ENCODE data around the gene LRRC71.

The LRRC71 gene

GRCh38 chr1:156892190-156893047, 28.0 kb upstream of the LRRC71 start:
- Histone ChIP-seq H3K27me3 (ENCODE audit: control insufficient read depth in 2 of 2, insufficient read depth in 2 of 2, low read length in 2 of 2) (peaks cover 19 to 26% of the 10 kb centered on the region in 2 donors), H3K4me1 (ENCODE audit: control insufficient read depth in 2 of 2, insufficient read depth in 2 of 2, low read length in 2 of 2) (no peaks in the 10 kb centered on the region), H3K4me3 (ENCODE audit: low read length in 2 of 2) (peak overlapping the region; percentile 32 to 41), H3K36me3 (ENCODE audit: control insufficient read depth in 2 of 2, insufficient read depth in 2 of 2, low read length in 2 of 2) (no peaks in the 10 kb centered on the region), H3K9ac (ENCODE audit: low read depth in 1 of 2, low read length in 2 of 2) (no peak overlapping the region), H3K27ac (ENCODE audit: low read depth in 2 of 2, low read length in 2 of 2) (no peak overlapping the region), H3K9me3 (ENCODE audit: control insufficient read depth in 2 of 2, low read length in 2 of 2) (no peaks in the 10 kb centered on the region)

DNA sequence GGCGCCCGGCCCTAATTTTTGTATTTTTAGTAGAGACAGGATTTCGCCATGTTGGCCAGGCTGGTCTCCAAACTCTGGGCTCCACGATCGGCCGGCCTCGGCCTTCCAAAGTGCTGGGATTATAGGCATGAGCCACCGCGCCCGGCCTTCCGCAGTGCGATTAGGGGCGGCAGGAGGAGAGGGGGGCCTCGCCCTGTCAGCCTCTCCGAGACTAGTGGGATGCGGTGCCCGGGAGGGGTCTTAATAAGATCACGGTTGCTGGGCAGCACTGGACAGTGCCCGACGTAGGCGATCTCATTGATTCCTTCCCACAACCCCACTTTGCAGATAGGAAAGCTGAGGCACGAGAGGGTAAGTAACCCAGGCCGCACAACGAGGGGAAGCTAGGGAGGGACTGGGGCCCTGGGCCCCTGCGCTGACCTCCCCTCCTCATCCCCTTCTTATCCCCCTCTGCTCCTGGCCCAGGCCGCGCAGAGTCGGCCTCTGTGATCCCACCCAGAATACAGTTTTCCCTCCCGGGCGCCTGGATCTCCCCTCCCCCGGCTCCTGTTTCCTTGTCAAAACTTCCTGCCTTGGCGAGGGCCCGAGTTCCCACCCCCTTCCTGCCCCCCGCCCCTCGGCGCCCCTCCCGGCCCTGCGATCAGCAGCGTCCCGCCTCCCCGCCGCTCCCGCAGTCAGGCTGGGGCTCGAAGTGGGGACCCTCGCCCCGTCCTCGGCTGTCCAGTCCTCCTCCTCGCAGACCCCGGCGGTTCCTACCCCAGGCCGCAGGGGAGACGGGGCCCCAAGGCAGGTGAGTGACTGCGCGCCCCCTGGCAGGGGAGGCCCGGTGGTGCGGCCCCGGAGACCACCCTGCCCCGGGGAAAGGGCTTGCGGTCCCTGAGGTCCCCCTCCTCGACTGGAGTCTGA, 27.1 kb upstream of the LRRC71 start, which contains the start of gene PEAR1:
Gene PEAR1, plus strand, starts transcription at position 671 of the 906 bp plus-strand sequence. CDS start 10,209 bp downstream, outside the sequence.
- Histone ChIP-seq H3K4me1 (ENCODE audit: control insufficient read depth in 2 of 2, insufficient read depth in 2 of 2, low read length in 2 of 2) (no peaks in the 10 kb centered on the region), H3K4me3 (ENCODE audit: low read length in 2 of 2) (peak within 1 kb of the TSS; percentile 41 to 53), H3K27ac (ENCODE audit: low read depth in 2 of 2, low read length in 2 of 2) (peak within 1 kb of the TSS; percentile 69 to 77), H3K9ac (ENCODE audit: low read depth in 1 of 2, low read length in 2 of 2) (peak within 1 kb of the TSS in 1 of 2 donors; percentile 51), H3K27me3 (ENCODE audit: control insufficient read depth in 2 of 2, insufficient read depth in 2 of 2, low read length in 2 of 2) (peaks cover 19 to 26% of the 10 kb centered on the region in 2 donors), H3K9me3 (ENCODE audit: control insufficient read depth in 2 of 2, low read length in 2 of 2) (no peaks in the 10 kb centered on the region), H3K36me3 (ENCODE audit: control insufficient read depth in 2 of 2, insufficient read depth in 2 of 2, low read length in 2 of 2) (no peaks in the 10 kb centered on the region)

GRCh38 chr1:156894001-156894400, 26.4 kb upstream of the LRRC71 start:
- peak overlapping the region; percentile 20 to 53 for H3K4me3 ChIP-seq (ENCODE audit: low read length in 2 of 2)
- H3K27ac ChIP-seq (ENCODE audit: low read depth in 2 of 2, low read length in 2 of 2), result peak overlapping the region; percentile 69 to 77
- no peaks in the 10 kb centered on the region for H3K9me3 ChIP-seq (ENCODE audit: control insufficient read depth in 2 of 2, low read length in 2 of 2)
- peaks cover 22 to 26% of the 10 kb centered on the region in 2 donors for H3K27me3 ChIP-seq (ENCODE audit: control insufficient read depth in 2 of 2, insufficient read depth in 2 of 2, low read length in 2 of 2)
- no peaks in the 10 kb centered on the region for H3K4me1 ChIP-seq (ENCODE audit: control insufficient read depth in 2 of 2, insufficient read depth in 2 of 2, low read length in 2 of 2)
- H3K36me3 ChIP-seq (ENCODE audit: control insufficient read depth in 2 of 2, insufficient read depth in 2 of 2, low read length in 2 of 2), result no peaks in the 10 kb centered on the region
- H3K9ac ChIP-seq (ENCODE audit: low read depth in 1 of 2, low read length in 2 of 2), result peak overlapping the region in 1 of 2 donors; percentile 51

DNA sequence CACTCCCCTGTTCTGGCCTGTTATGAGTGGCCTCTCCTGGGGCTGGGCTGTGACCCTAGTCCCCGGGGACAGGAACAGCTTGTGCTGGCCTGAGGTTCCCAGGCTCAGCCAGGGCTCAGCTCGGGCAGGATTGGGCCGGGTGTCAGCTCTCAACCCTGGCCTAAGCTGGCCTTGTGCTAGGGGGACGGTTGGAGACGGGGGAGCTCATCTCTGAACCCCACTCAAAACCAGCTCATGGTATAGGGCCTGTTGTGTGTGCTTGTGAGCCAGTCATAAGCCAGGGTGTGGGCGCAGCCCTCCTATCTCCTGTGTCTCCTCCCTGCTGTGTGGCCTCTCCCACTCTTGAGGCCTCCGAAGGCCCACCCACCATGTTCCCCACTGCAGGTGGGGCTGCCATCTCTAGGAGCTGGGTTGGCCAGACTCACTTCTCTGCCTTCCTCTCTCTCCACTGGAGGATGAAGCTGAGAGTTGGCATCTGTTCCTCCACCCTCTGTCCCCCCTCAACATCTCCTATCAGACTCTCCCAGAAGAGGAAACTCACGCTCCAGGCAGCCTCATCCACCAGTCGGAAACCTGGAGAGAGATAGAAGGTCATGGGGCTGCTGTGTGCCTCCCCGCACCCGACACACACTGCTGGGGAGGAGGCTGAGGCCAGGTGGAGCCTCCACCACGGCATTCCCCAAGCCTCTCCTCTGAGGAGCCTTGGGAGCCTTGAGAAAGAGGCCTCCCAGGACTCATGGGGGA, 25.5 kb upstream of the LRRC71 start:
- Histone ChIP-seq H3K9me3 (ENCODE audit: control insufficient read depth in 2 of 2, low read length in 2 of 2) (no peaks in the 10 kb centered on the region), H3K4me3 (ENCODE audit: low read length in 2 of 2) (no peak overlapping the region), H3K27ac (ENCODE audit: low read depth in 2 of 2, low read length in 2 of 2) (peak overlapping the region; percentile 69 to 77), H3K36me3 (ENCODE audit: control insufficient read depth in 2 of 2, insufficient read depth in 2 of 2, low read length in 2 of 2) (no peaks in the 10 kb centered on the region), H3K4me1 (ENCODE audit: control insufficient read depth in 2 of 2, insufficient read depth in 2 of 2, low read length in 2 of 2) (no peaks in the 10 kb centered on the region), H3K9ac (ENCODE audit: low read depth in 1 of 2, low read length in 2 of 2) (peak overlapping the region in 1 of 2 donors; percentile 7), H3K27me3 (ENCODE audit: control insufficient read depth in 2 of 2, insufficient read depth in 2 of 2, low read length in 2 of 2) (peaks cover 25 to 26% of the 10 kb centered on the region in 2 donors)

- Histone ChIP-seq H3K9me3 (ENCODE audit: control insufficient read depth in 2 of 2, low read length in 2 of 2) (no peaks in the 10 kb centered on the region), H3K36me3 (ENCODE audit: control insufficient read depth in 2 of 2, insufficient read depth in 2 of 2, low read length in 2 of 2) (no peaks in the 10 kb centered on the region), H3K27ac (ENCODE audit: low read depth in 2 of 2, low read length in 2 of 2) (peak overlapping the region; percentile 69 to 77), H3K4me1 (ENCODE audit: control insufficient read depth in 2 of 2, insufficient read depth in 2 of 2, low read length in 2 of 2) (no peaks in the 10 kb centered on the region), H3K27me3 (ENCODE audit: control insufficient read depth in 2 of 2, insufficient read depth in 2 of 2, low read length in 2 of 2) (peaks cover 25 to 26% of the 10 kb centered on the region in 2 donors), H3K4me3 (ENCODE audit: low read length in 2 of 2) (no peak overlapping the region), H3K9ac (ENCODE audit: low read depth in 1 of 2, low read length in 2 of 2) (no peak overlapping the region)
Observed at GRCh38 chr1:156895455-156895812, 25.0 kb upstream of the LRRC71 start.

GRCh38 chr1:156895927-156896326, 24.5 kb upstream of the LRRC71 start:
- Histone ChIP-seq H3K9me3 (ENCODE audit: control insufficient read depth in 2 of 2, low read length in 2 of 2) (no peaks in the 10 kb centered on the region), H3K36me3 (ENCODE audit: control insufficient read depth in 2 of 2, insufficient read depth in 2 of 2, low read length in 2 of 2) (no peaks in the 10 kb centered on the region), H3K27me3 (ENCODE audit: control insufficient read depth in 2 of 2, insufficient read depth in 2 of 2, low read length in 2 of 2) (peaks cover 25 to 26% of the 10 kb centered on the region in 2 donors), H3K27ac (ENCODE audit: low read depth in 2 of 2, low read length in 2 of 2) (no peak overlapping the region), H3K9ac (ENCODE audit: low read depth in 1 of 2, low read length in 2 of 2) (no peak overlapping the region), H3K4me1 (ENCODE audit: control insufficient read depth in 2 of 2, insufficient read depth in 2 of 2, low read length in 2 of 2) (no peaks in the 10 kb centered on the region), H3K4me3 (ENCODE audit: low read length in 2 of 2) (no peak overlapping the region)

DNA sequence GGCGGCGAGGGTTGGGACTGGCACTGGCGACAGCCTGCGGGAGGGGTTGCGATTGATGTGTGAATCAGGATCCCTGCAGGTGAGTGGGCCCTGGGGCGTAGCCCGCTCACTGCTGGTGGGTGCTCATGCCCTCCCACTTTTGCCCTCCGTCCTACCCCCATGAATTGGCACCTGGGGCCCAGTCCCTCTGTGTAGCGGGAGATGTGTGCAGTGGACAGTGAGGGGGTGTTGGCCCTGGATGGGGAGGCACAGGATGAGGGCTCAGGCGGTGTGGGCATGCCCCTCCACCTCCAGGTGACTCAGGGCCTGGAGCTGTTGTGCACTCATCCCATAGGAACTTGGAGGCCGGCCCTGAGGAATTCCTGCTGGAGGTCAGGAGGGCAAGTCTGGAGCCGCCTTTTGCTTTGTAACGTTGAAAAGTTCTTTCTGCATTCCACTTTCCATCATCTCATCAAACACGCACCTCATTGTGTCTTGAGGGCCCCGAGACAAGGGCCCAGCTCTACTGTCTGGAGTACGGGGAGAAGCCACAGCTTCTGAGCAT, 23.9 kb upstream of the LRRC71 start:
- Histone ChIP-seq H3K4me1 (ENCODE audit: control insufficient read depth in 2 of 2, insufficient read depth in 2 of 2, low read length in 2 of 2) (no peaks in the 10 kb centered on the region), H3K9me3 (ENCODE audit: control insufficient read depth in 2 of 2, low read length in 2 of 2) (no peaks in the 10 kb centered on the region), H3K27ac (ENCODE audit: low read depth in 2 of 2, low read length in 2 of 2) (no peak overlapping the region), H3K9ac (ENCODE audit: low read depth in 1 of 2, low read length in 2 of 2) (no peak overlapping the region), H3K4me3 (ENCODE audit: low read length in 2 of 2) (no peak overlapping the region), H3K27me3 (ENCODE audit: control insufficient read depth in 2 of 2, insufficient read depth in 2 of 2, low read length in 2 of 2) (peaks cover 22 to 26% of the 10 kb centered on the region in 2 donors), H3K36me3 (ENCODE audit: control insufficient read depth in 2 of 2, insufficient read depth in 2 of 2, low read length in 2 of 2) (no peaks in the 10 kb centered on the region)

DNA sequence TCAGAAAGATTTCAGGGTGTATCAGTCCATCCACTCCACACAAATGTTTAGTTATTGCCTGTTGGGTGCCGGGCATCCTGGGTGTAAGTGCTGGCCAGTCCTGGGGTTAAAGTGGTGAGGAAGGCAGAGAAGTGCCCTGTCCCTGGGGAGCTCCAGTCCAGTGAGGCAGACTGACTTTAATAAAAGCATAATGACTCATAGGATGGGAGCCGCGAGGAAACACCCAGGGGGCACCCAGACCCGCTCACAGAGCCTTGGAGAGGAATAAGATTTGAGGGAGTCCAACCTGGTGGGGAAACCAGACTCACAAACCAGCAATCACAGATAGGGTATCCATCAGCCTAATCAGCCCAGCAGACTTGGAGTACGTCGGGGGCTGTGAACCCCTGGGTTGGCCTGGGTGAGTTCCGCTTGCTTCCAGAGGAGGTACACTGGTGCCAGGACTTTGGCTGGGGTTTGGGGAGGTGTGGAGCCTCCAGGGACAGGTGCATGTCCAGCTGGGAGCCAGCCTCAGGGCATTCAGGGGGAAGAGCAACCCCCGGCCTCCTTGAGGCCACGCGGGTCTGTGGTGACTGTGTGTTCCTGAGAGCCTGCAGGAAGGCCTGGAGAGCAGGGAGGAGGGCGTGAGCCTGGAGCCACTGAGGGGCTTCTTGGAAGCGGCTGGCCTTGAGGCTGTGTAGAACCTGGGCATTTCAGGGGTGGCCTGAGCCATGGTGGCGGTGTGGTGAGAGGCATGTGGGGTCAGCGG, 23.2 kb upstream of the LRRC71 start:
- no peaks in the 10 kb centered on the region for H3K36me3 ChIP-seq (ENCODE audit: control insufficient read depth in 2 of 2, insufficient read depth in 2 of 2, low read length in 2 of 2)
- no peak overlapping the region for H3K4me3 ChIP-seq (ENCODE audit: low read length in 2 of 2)
- H3K9ac ChIP-seq (ENCODE audit: low read depth in 1 of 2, low read length in 2 of 2), result no peak overlapping the region
- no peaks in the 10 kb centered on the region for H3K9me3 ChIP-seq (ENCODE audit: control insufficient read depth in 2 of 2, low read length in 2 of 2)
- H3K27ac ChIP-seq (ENCODE audit: low read depth in 2 of 2, low read length in 2 of 2), result no peak overlapping the region
- H3K27me3 ChIP-seq (ENCODE audit: control insufficient read depth in 2 of 2, insufficient read depth in 2 of 2, low read length in 2 of 2), result peaks cover 17 to 19% of the 10 kb centered on the region in 2 donors
- no peaks in the 10 kb centered on the region for H3K4me1 ChIP-seq (ENCODE audit: control insufficient read depth in 2 of 2, insufficient read depth in 2 of 2, low read length in 2 of 2)

DNA sequence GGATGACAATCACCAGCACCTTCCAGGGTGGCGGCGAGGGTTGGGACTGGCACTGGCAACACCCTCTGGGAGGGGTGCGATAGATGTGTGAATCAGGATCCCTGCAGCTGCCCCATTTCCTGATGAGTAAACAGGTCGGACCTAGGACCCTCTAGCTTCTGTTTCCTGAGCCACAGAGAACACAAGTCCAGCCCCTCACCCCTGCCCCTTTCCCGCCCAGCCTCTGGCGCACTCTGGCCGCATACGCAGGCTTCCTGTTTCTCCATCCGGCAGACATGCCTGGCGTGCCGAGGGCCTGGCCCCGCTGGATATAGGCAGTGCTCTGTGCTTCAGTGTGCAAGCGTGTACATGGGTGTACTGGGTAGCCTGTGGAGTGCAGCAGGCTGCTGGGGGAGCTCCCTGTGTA, 22.3 kb upstream of the LRRC71 start:
- no peak overlapping the region for H3K27ac ChIP-seq (ENCODE audit: low read depth in 2 of 2, low read length in 2 of 2)
- no peaks in the 10 kb centered on the region for H3K4me1 ChIP-seq (ENCODE audit: control insufficient read depth in 2 of 2, insufficient read depth in 2 of 2, low read length in 2 of 2)
- peaks cover 16 to 19% of the 10 kb centered on the region in 2 donors for H3K27me3 ChIP-seq (ENCODE audit: control insufficient read depth in 2 of 2, insufficient read depth in 2 of 2, low read length in 2 of 2)
- no peak overlapping the region for H3K9ac ChIP-seq (ENCODE audit: low read depth in 1 of 2, low read length in 2 of 2)
- no peaks in the 10 kb centered on the region for H3K36me3 ChIP-seq (ENCODE audit: control insufficient read depth in 2 of 2, insufficient read depth in 2 of 2, low read length in 2 of 2)
- H3K9me3 ChIP-seq (ENCODE audit: control insufficient read depth in 2 of 2, low read length in 2 of 2), result no peaks in the 10 kb centered on the region
- H3K4me3 ChIP-seq (ENCODE audit: low read length in 2 of 2), result no peak overlapping the region
